Liver (tissue), 9 donors: ENCODE data around the gene CNTN5. TPM values are rescaled to one million over a fixed set of nuclear protein-coding genes. Genes with fewer than 3 reads are reported as not detected.

Source experiments
- DNase-seq: peaks from one replicate; pipeline ENCODE4 v3.0.0-alpha.2; 2017; ENCODE audit warnings: low spot score
- H3K27ac ChIP-seq, 2 donors: one replicate each; pipeline ENCODE4 v1.7.0; 2013; ENCODE audit warnings: inconsistent platforms in 2 of 2, low read length in 2 of 2, control low read depth in 1 of 2, low read depth in 1 of 2, mild to moderate bottlenecking in 1 of 2
- H3K27me3 ChIP-seq, 4 donors: one replicate each; pipeline versions ENCODE4 v1.6.1 to v1.7.0; 2013; ENCODE audit warnings: low read length in 3 of 4, inconsistent platforms in 1 of 4, mild to moderate bottlenecking in 1 of 4, moderate library complexity in 1 of 4; ENCODE audit not compliant: control insufficient read depth in 4 of 4, insufficient read depth in 4 of 4
- H3K36me3 ChIP-seq, 4 donors: one replicate each; pipeline versions ENCODE4 v1.6.1 to v1.7.0; 2013; ENCODE audit warnings: low read length in 3 of 4, mild to moderate bottlenecking in 3 of 4, low read depth in 1 of 4, moderate library complexity in 1 of 4; ENCODE audit not compliant: control insufficient read depth in 4 of 4, insufficient read depth in 3 of 4
- H3K4me1 ChIP-seq, 4 donors: one replicate each; pipeline versions ENCODE4 v1.6.1 to v1.7.0; 2013; ENCODE audit warnings: low read length in 3 of 4, mild to moderate bottlenecking in 3 of 4, moderate library complexity in 1 of 4; ENCODE audit not compliant: control insufficient read depth in 4 of 4, insufficient read depth in 4 of 4
- H3K4me3 ChIP-seq, 3 donors: one replicate each; pipeline versions ENCODE4 v1.6.1 to v1.7.0; 2013; ENCODE audit warnings: low read length in 3 of 3, control low read depth in 1 of 3, low read depth in 1 of 3, mild to moderate bottlenecking in 1 of 3
- H3K9ac ChIP-seq, 2 donors: one replicate each; pipeline ENCODE4 v1.7.0; 2013; ENCODE audit warnings: low read length in 2 of 2, mild to moderate bottlenecking in 2 of 2, moderate library complexity in 2 of 2, control low read depth in 1 of 2, low read depth in 1 of 2
- H3K9me3 ChIP-seq, 4 donors: one replicate each; pipeline versions ENCODE4 v1.6.1 to v1.7.0; 2013; ENCODE audit warnings: low read length in 3 of 4; ENCODE audit not compliant: control insufficient read depth in 4 of 4
- ATF3 ChIP-seq: IDR thresholded peaks from 2 replicates; pipeline ENCODE4 v1.6.1; 2016; ENCODE audit warnings: antibody characterized with exemption
- CTCF ChIP-seq: fragments of 150-350 bp; IDR thresholded peaks from 2 replicates; pipeline ENCODE4 v1.5.1; 2017; ENCODE audit warnings: improper control_type of control experiment, low read depth, low read length; ENCODE audit not compliant: missing input control
- EGR1 ChIP-seq, 2 donors: IDR thresholded peaks; 2 replicates each; pipeline ENCODE4 v1.6.1; 2016 to 2018; ENCODE audit warnings: antibody characterized with exemption in 2 of 2, low read depth in 2 of 2
- FOXA1 ChIP-seq: IDR thresholded peaks from 2 replicates; pipeline ENCODE4 v1.6.1; 2016; ENCODE audit warnings: antibody characterized with exemption
- FOXA2 ChIP-seq: IDR thresholded peaks from 2 replicates; pipeline ENCODE4 v1.6.1; 2016; ENCODE audit warnings: antibody characterized with exemption
- GABPA ChIP-seq, 2 donors: IDR thresholded peaks in 1 of 2; conservative IDR thresholded peaks in 1 of 2; 2 replicates each; pipeline ENCODE4 v1.6.1; 2016; ENCODE audit warnings: antibody characterized with exemption in 2 of 2, mild to moderate bottlenecking in 1 of 2, moderate library complexity in 1 of 2
- HNF4A ChIP-seq, 2 donors: conservative IDR thresholded peaks; 2 replicates each; pipeline ENCODE4 v1.6.1; 2016; ENCODE audit warnings: antibody characterized with exemption in 2 of 2, mild to moderate bottlenecking in 2 of 2
- HNF4G ChIP-seq: IDR thresholded peaks from 2 replicates; pipeline ENCODE4 v1.6.1; 2016; ENCODE audit warnings: antibody characterized with exemption
- JUND ChIP-seq, 2 donors: IDR thresholded peaks; 2 replicates each; pipeline ENCODE4 v1.6.1; 2016; ENCODE audit warnings: antibody characterized with exemption in 2 of 2
- MAX ChIP-seq: IDR thresholded peaks from 2 replicates; pipeline ENCODE4 v1.6.1; 2016; ENCODE audit warnings: antibody characterized with exemption
- NR2F2 ChIP-seq: IDR thresholded peaks from 2 replicates; pipeline ENCODE4 v1.6.1; 2016; ENCODE audit warnings: antibody characterized with exemption
- RAD21 ChIP-seq, 2 donors: IDR thresholded peaks; 2 replicates each; pipeline ENCODE4 v1.6.1; 2016; ENCODE audit warnings: antibody characterized with exemption in 2 of 2, mild to moderate bottlenecking in 2 of 2
- REST ChIP-seq: IDR thresholded peaks from 2 replicates; pipeline ENCODE4 v1.6.1; 2016; ENCODE audit warnings: antibody characterized with exemption, mild to moderate bottlenecking
- RXRA ChIP-seq, 2 donors: IDR thresholded peaks; 2 replicates each; pipeline ENCODE4 v1.6.1; 2017 to 2018; ENCODE audit warnings: antibody characterized with exemption in 2 of 2, mild to moderate bottlenecking in 1 of 2
- SP1 ChIP-seq: IDR thresholded peaks from 2 replicates; pipeline ENCODE4 v1.6.1; 2018; ENCODE audit warnings: antibody characterized with exemption, mild to moderate bottlenecking
- TAF1 ChIP-seq: conservative IDR thresholded peaks from 2 replicates; pipeline ENCODE4 v1.6.1; 2016; ENCODE audit warnings: antibody characterized with exemption, mild to moderate bottlenecking
- YY1 ChIP-seq: IDR thresholded peaks from 2 replicates; pipeline ENCODE4 v1.6.1; 2016; ENCODE audit warnings: antibody characterized with exemption, mild to moderate bottlenecking
- ZBTB33 ChIP-seq: IDR thresholded peaks from 2 replicates; pipeline ENCODE4 v1.6.1; 2016; ENCODE audit warnings: antibody characterized with exemption
- WGBS: extraction: QIAGEN DNeasy Blood & Tissue Kit; methylation state at CpG from one replicate; pipeline ENCODE4 v1.1.7; 2013; 5-methylcytosine and 5-hydroxymethylcytosine counted together
- polyA plus RNA-seq, 2 donors: library from polyadenylated mRNA; stranded (reverse) in 1 of 2; unstranded in 1 of 2; fragments of 200-250 nt in 1 of 2; fragments of >200 nt in 1 of 2; fragmentation: Nextera tagmentation in 1 of 2; extraction: Ambion mirVana in 1 of 2; gene quantifications; one replicate each; pipeline versions ENCODE4 v1.2.1 to v1.2.3, GENCODE V29; 2013 to 2015
- total RNA-seq, 2 donors: library from RNA; depleted of rRNA; stranded (reverse); fragments of >200 nt; gene quantifications; one replicate each; pipeline ENCODE4 v1.2.3, GENCODE V29; 2014
- donor health status: healthy.
- donor health status: healthy.
- donor health status: healthy.
- donor health status: healthy.
- donor health status: healthy.

CNTN5 gene
- total and polyA plus RNA-seq, 4 donors = 0.01 to 0.08 (median 0.04) TPM

GRCh38 chr11:99682646-99683045 is 661.9 kb downstream of the CNTN5 start:
- 70% methylated on average over 1 of the region's 1 CpG for WGBS
- no peak overlapping the region for H3K27ac ChIP-seq
- no peak overlapping the region for H3K4me3 ChIP-seq
- H3K9ac ChIP-seq = no peak overlapping the region
- H3K27me3 ChIP-seq = no peaks in the 10 kb centered on the region
- no peak for DNase-seq
- TF ChIP-seq ATF3 (no peak), JUND (IDR thresholded peaks at IDR 0.05) (no peak), RAD21 (IDR thresholded peaks at IDR 0.05) (no peak), FOXA2 (no peak), HNF4G (no peak), HNF4A (conservative IDR thresholded peaks at IDR 0.05) (no peak), RXRA (IDR thresholded peaks at IDR 0.05) (no peak), ZBTB33 (no peak), GABPA (IDR thresholded peaks at IDR 0.05 in 1 of 2, conservative IDR thresholded peaks at IDR 0.05 in 1 of 2) (no peak), MAX (no peak), REST (no peak), SP1 (no peak), YY1 (no peak), NR2F2 (no peak), FOXA1 (no peak), EGR1 (IDR thresholded peaks at IDR 0.05; ENCODE audit: low read depth in 2 of 2) (no peak)
- no peaks in the 10 kb centered on the region for H3K36me3 ChIP-seq
- H3K9me3 ChIP-seq = no peaks in the 10 kb centered on the region
- no peaks in the 10 kb centered on the region for H3K4me1 ChIP-seq

- 88% methylated on average over 3 of the region's 3 CpGs for WGBS
Measured at GRCh38 chr11:99683933-99684332, 663.2 kb downstream of the CNTN5 start.

More at GRCh38 chr11:99683933-99684332, 663.2 kb downstream of the CNTN5 start:
- H3K9me3 ChIP-seq = no peaks in the 10 kb centered on the region
- no peaks in the 10 kb centered on the region for H3K36me3 ChIP-seq
- no peaks in the 10 kb centered on the region for H3K4me1 ChIP-seq
- H3K27ac ChIP-seq = no peak overlapping the region
- DNase-seq = no peak
- H3K4me3 ChIP-seq = no peak overlapping the region
- no peak overlapping the region for H3K9ac ChIP-seq
- H3K27me3 ChIP-seq = no peaks in the 10 kb centered on the region
- no peak for TF ChIP-seq EGR1 (IDR thresholded peaks at IDR 0.05; ENCODE audit: low read depth in 2 of 2)
- no peak for TF ChIP-seq FOXA2
- no peak for TF ChIP-seq HNF4G
- no peak for TF ChIP-seq RAD21 (IDR thresholded peaks at IDR 0.05)
- no peak for TF ChIP-seq CTCF
- TF ChIP-seq YY1 = no peak
- no peak for TF ChIP-seq GABPA (IDR thresholded peaks at IDR 0.05 in 1 of 2, conservative IDR thresholded peaks at IDR 0.05 in 1 of 2)
- TF ChIP-seq RXRA (IDR thresholded peaks at IDR 0.05) = no peak
- TF ChIP-seq FOXA1 = no peak
- TF ChIP-seq NR2F2 = no peak
- TF ChIP-seq ZBTB33 = no peak
- no peak for TF ChIP-seq SP1
- no peak for TF ChIP-seq ATF3
- no peak for TF ChIP-seq MAX
- TF ChIP-seq TAF1 = no peak
- no peak for TF ChIP-seq HNF4A (conservative IDR thresholded peaks at IDR 0.05)
